Endothelial cell of umbilical vein (primary cell): Measurements from ENCODE around the gene RPS6KA1. TPM values are rescaled to one million over a fixed set of nuclear protein-coding genes. Genes with fewer than 3 reads are reported as not detected.

Source experiments
- BruUV-seq: library from RNA; stranded (reverse); fragments of 400-500 nt; replicated peaks from 2 replicates; lab custom pipeline; 2021; lab: Mats Ljungman, UMichigan
- CTCF ChIA-PET: fragments of 300-600, 350-600 bp; sonication (Branson Sonifier 250); formaldehyde crosslinking; loops from one replicate; lab custom pipeline; 2021; ENCODE audit warnings: antibody characterized with exemption, inconsistent platforms; lab: Charles Lee
- POLR2A ChIA-PET: fragments of 300-600, 350-600 bp; sonication (Branson Sonifier 250); formaldehyde crosslinking; loops from one replicate; lab custom pipeline; 2021; ENCODE audit warnings: antibody characterized with exemption, inconsistent platforms; lab: Charles Lee
- DNase-seq: peaks from one replicate; pipeline ENCODE4 v3.0.0-alpha.2; 2011; ENCODE audit warnings: low read depth, low spot score
- FAIRE-seq: peaks from 2 replicates; lab custom pipeline; 2011; peaks lifted over from hg19 to GRCh38; lab: Jason Lieb, UNC
- H2AFZ ChIP-seq: 2 replicates; pipeline ENCODE4 v1.6.0; 2012; ENCODE audit warnings: low read depth, low read length, control low read depth, inconsistent platforms
- H3K27ac ChIP-seq: 2 replicates; pipeline ENCODE4 v1.5.1; 2011; ENCODE audit warnings: low read depth, mild to moderate bottlenecking, control low read depth, low read length, moderate library complexity; ENCODE audit not compliant: insufficient read depth
- H3K27me3 ChIP-seq, 2 experiments: 2 replicates each; pipeline versions ENCODE4 v1.6.0 to v1.6.1; 2011; ENCODE audit warnings: low read length in 2 of 2, mixed read lengths in 1 of 2; ENCODE audit not compliant: control insufficient read depth in 2 of 2, insufficient read depth in 2 of 2
- H3K36me3 ChIP-seq, 2 experiments: 2 replicates in 1 of 2; 3 replicates in 1 of 2; pipeline ENCODE4 v1.5.1; 2011; ENCODE audit warnings: low read length in 2 of 2, mild to moderate bottlenecking in 1 of 2, moderate library complexity in 1 of 2; ENCODE audit not compliant: control insufficient read depth in 2 of 2, insufficient read depth in 2 of 2; ENCODE audit errors: extremely low read depth in 1 of 2
- H3K4me1 ChIP-seq: 3 replicates; pipeline ENCODE4 v1.5.1; 2011; ENCODE audit warnings: mild to moderate bottlenecking, low read length; ENCODE audit not compliant: control insufficient read depth, insufficient read depth; ENCODE audit errors: extremely low read depth
- H3K4me2 ChIP-seq: 2 replicates; pipeline ENCODE4 v1.6.1; 2011; ENCODE audit warnings: low read length, control low read depth, mixed read lengths; ENCODE audit not compliant: insufficient read depth
- H3K4me3 ChIP-seq, 3 experiments: fragments of 200-600 bp in 1 of 3; sonication (generic), shearing (Covaris generic) in 1 of 3; replicated peaks in 1 of 3; 2 replicates each; pipeline ENCODE4 v1.5.1; 2011 to 2016; ENCODE audit warnings: control low read depth in 3 of 3, low read length in 3 of 3, mild to moderate bottlenecking in 2 of 3, inconsistent platforms in 1 of 3, low read depth in 1 of 3, moderate library complexity in 1 of 3; ENCODE audit not compliant: insufficient read depth in 1 of 3
- H3K79me2 ChIP-seq: 2 replicates; pipeline ENCODE4 v1.6.0; 2012; ENCODE audit warnings: low read length, inconsistent platforms; ENCODE audit not compliant: control insufficient read depth, insufficient read depth
- H3K9ac ChIP-seq: replicated peaks from 2 replicates; pipeline ENCODE3; 2011; ENCODE audit warnings: low read length, control low read depth; ENCODE audit not compliant: insufficient read depth; ENCODE audit errors: extremely low read depth
- H3K9me1 ChIP-seq: replicated peaks from 3 replicates; pipeline ENCODE4 v1.6.0; 2011; ENCODE audit warnings: mild to moderate bottlenecking, low read length; ENCODE audit not compliant: control insufficient read depth, insufficient read depth; ENCODE audit errors: extremely low read depth
- H3K9me3 ChIP-seq: replicated peaks from 2 replicates; pipeline ENCODE4 v1.5.1; 2012; ENCODE audit warnings: low read length, inconsistent platforms; ENCODE audit not compliant: control insufficient read depth, insufficient read depth
- H4K20me1 ChIP-seq: replicated peaks from 2 replicates; pipeline ENCODE3; 2011; ENCODE audit warnings: mild to moderate bottlenecking, low read length; ENCODE audit not compliant: control insufficient read depth, insufficient read depth; ENCODE audit errors: extremely low read depth
- EZH2 ChIP-seq: IDR thresholded peaks from 2 replicates; pipeline ENCODE4 v1.6.1; 2012; ENCODE audit warnings: borderline replicate concordance, low read depth, mild to moderate bottlenecking, moderate library complexity, low read length, inconsistent platforms; ENCODE audit not compliant: severe bottlenecking
- FOS ChIP-seq: IDR thresholded peaks from 2 replicates; pipeline ENCODE4 v1.6.1; 2011; ENCODE audit warnings: mild to moderate bottlenecking, low read length, moderate library complexity, borderline replicate concordance; ENCODE audit not compliant: insufficient read depth
- GATA2 ChIP-seq: IDR thresholded peaks from 2 replicates; pipeline ENCODE4 v1.7.0; 2011; ENCODE audit warnings: low read depth, mild to moderate bottlenecking, moderate library complexity, mixed read lengths, low read length; ENCODE audit not compliant: insufficient read length, insufficient read depth
- JUN ChIP-seq: IDR thresholded peaks from 2 replicates; pipeline ENCODE4 v1.6.1; 2011; ENCODE audit warnings: borderline replicate concordance, low read depth; ENCODE audit not compliant: insufficient read length, insufficient read depth
- MYC ChIP-seq: IDR thresholded peaks from one replicate; pipeline ENCODE4 v1.6.1; 2011; ENCODE audit warnings: mild to moderate bottlenecking, low read depth, low read length
- POLR2A ChIP-seq: IDR thresholded peaks from 2 replicates; pipeline ENCODE4 v1.6.1; 2012; ENCODE audit warnings: low read depth, mild to moderate bottlenecking, control low read depth, low read length
- POLR2AphosphoS5 ChIP-seq: IDR thresholded peaks from 2 replicates; pipeline ENCODE4 v1.6.1; 2012; ENCODE audit warnings: low read depth, mild to moderate bottlenecking, control low read depth, low read length, moderate library complexity; ENCODE audit not compliant: insufficient read depth
- dilution Hi-C: fragments of 300-500 bp; cut with MboI; formaldehyde crosslinking; loops from one replicate; pipeline ENCODE4 v1.15.0; 2019; ENCODE audit warnings: low sequenced_read_pairs; ENCODE audit not compliant: extremely low pct_ligation_motif_present
- intact Hi-C: fragments of 100-400 bp; cut with micrococcal nuclease; formaldehyde crosslinking; loops from one replicate; pipeline ENCODE4 v1.10.0; 2022
- polyA plus RNA-seq, 4 experiments: library from polyadenylated mRNA; depleted of rRNA in 3 of 4; stranded (reverse) in 3 of 4; unstranded in 1 of 4; fragments of >200 nt; gene quantifications; 2 replicates each; pipeline versions ENCODE4 v1.2.1 to v1.2.3, GENCODE V29; 2011 to 2012; ENCODE audit warnings: missing spikeins in 1 of 4
- total RNA-seq: library from RNA; stranded (reverse); gene quantifications from 2 replicates; pipeline ENCODE4 v1.2.3, GENCODE V29; 2021
- TF ChIP-seq, protein P1 (sequence below), 2 donors: IDR thresholded peaks; 1 replicate in 1 of 2; 2 replicates in 1 of 2; pipeline ENCODE4 v1.5.1; 2011; ENCODE audit warnings: low read length in 2 of 2, mild to moderate bottlenecking in 2 of 2, moderate library complexity in 2 of 2, control low read depth in 1 of 2, inconsistent platforms in 1 of 2, low read depth in 1 of 2; ENCODE audit not compliant: insufficient read depth in 1 of 2; ENCODE audit errors: extremely low read depth in 1 of 2

Gene RPS6KA1
- total and polyA plus RNA-seq, 2 donors (not counting 3 experiments of a cell fraction or from before 2014, with no cell fraction given), result 6.7 to 15.5 TPM

DNA sequence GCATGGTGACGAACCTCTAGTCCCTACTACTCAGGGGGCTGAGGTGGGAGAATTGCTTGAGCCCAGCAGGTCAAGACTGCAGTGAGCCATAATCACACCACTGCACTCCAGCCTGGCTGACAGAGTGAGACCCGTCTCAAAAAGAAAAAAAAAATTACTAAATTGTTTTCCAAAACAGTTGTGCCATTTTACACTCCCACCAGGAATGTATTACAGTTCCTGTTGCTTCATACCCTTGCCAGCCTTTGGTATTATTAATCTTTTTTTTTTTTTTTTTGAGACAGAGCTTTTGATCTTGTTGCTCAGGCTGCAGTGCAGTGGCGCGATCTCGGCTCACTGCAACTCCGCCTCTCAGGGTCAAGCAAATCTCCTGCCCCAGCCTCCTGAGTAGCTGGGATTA, 55.9 kb downstream of the RPS6KA1 start:
- H2AFZ ChIP-seq, result no peak overlapping the region
- H3K36me3 ChIP-seq, result no peaks in the 10 kb centered on the region
- DNase-seq (no peak), FAIRE-seq (no peak)
- POLR2A ChIA-PET, result no interaction called here
- no TSS peak for BruUV-seq
- no peaks in the 10 kb centered on the region for H3K9me1 ChIP-seq
- CTCF ChIA-PET, result interaction anchor here (1.3 kb wide), 1 partner anchor 13 kb away, joined by 4 read pairs; no protein-coding TSS in a partner anchor
- no peaks in the 10 kb centered on the region for H4K20me1 ChIP-seq
- intact Hi-C loops, result no loop called here
- no peak overlapping the region for H3K4me2 ChIP-seq
- H3K9ac ChIP-seq, result no peak overlapping the region
- dilution Hi-C loops, result no loop called here
- no peaks in the 10 kb centered on the region for H3K9me3 ChIP-seq
- H3K27ac ChIP-seq, result no peak overlapping the region
- H3K4me3 ChIP-seq, result no peak overlapping the region
- TF ChIP-seq POLR2AphosphoS5 (no peak), EZH2 (no peak), JUN (no peak), FOS (no peak), POLR2A (no peak), GATA2 (no peak), MYC (no peak)
- TF ChIP-seq, protein P1, sequence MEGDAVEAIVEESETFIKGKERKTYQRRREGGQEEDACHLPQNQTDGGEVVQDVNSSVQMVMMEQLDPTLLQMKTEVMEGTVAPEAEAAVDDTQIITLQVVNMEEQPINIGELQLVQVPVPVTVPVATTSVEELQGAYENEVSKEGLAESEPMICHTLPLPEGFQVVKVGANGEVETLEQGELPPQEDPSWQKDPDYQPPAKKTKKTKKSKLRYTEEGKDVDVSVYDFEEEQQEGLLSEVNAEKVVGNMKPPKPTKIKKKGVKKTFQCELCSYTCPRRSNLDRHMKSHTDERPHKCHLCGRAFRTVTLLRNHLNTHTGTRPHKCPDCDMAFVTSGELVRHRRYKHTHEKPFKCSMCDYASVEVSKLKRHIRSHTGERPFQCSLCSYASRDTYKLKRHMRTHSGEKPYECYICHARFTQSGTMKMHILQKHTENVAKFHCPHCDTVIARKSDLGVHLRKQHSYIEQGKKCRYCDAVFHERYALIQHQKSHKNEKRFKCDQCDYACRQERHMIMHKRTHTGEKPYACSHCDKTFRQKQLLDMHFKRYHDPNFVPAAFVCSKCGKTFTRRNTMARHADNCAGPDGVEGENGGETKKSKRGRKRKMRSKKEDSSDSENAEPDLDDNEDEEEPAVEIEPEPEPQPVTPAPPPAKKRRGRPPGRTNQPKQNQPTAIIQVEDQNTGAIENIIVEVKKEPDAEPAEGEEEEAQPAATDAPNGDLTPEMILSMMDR (IDR thresholded peaks at IDR 0.05; ENCODE audit: extremely low read depth in 1 of 2, insufficient read depth in 1 of 2, low read depth in 1 of 2, low read length in 2 of 2), result no peak
- no peaks in the 10 kb centered on the region for H3K79me2 ChIP-seq
- no peaks in the 10 kb centered on the region for H3K4me1 ChIP-seq
- H3K27me3 ChIP-seq, result peaks cover 0 to 1% of the 10 kb centered on the region in 2 experiments
